ENCODE measurements around the gene ABHD13.
"Not testable (repeated sequence)": the region's sequence is repeated elsewhere in the genome, so short reads cannot be mapped to it uniquely, and the experiment has no call there.

ABHD13 gene

DNA sequence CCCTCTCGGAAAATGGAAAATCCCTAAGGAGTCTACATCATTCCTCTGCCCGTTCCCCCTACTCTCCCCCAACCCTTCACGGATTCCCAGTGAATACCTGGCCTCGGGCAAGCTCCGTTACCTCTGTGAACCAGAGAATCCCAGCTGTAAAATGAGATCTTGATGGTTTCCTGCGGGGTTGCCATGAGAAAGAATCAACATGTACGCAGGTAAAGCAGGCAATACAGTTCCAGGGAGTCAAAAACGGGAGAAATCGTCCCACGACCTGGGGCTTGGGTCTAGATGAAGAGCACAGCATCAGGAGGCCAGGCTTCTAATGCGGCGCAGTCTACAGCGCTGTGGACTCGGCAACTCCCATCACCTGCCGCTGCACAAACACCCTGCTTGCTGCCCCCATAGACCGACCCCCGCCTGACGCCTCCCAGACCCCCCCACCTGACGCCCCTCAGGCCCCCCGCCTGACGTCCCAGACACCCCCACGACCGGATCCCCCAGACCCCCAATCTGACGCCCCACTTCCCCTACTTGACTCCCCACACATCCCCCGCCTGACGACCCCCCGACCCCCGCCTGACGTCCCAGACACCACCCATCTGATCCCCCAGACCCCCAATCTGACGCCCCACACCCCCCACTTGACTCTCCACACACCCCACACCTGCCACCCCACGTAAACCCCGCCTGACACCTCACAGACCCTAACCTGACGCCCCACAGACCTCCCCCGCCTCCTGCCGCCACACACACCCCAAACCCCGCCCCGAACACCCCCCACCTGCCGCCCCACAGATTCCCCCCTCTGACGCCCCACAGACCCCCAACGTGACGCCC lies 3.5 kb upstream of the ABHD13 start:
- Histone ChIP-seq H4K91ac (ENCODE audit: low read depth, low read length, poor library complexity) (no peak overlapping the region), H3K4me1 (ENCODE audit: control insufficient read depth in 2 of 2, insufficient read depth in 1 of 2, low read depth in 1 of 2, low read length in 2 of 2) (peaks cover 5 to 9% of the 10 kb centered on the region in 2 donors), H3K9me3 (replicated peaks in 1 of 2; ENCODE audit: control insufficient read depth in 2 of 2, insufficient read depth in 1 of 2, low read depth in 1 of 2, low read length in 2 of 2) (no peaks in the 10 kb centered on the region), H4K8ac (ENCODE audit: low read depth, low read length) (no peak overlapping the region), H3K27ac (replicated peaks; ENCODE audit: low read length) (no peak overlapping the region), H2AK5ac (ENCODE audit: low read depth, low read length) (no peak overlapping the region), H3K4me2 (ENCODE audit: insufficient read depth, low read length, poor library complexity, severe bottlenecking) (peak overlapping the region; percentile 76), H3K18ac (ENCODE audit: low read length) (no peak overlapping the region), H2BK120ac (ENCODE audit: low read depth, low read length) (no peak overlapping the region), H3K27me3 (ENCODE audit: control insufficient read depth in 3 of 3, insufficient read depth in 3 of 3, low read depth in 1 of 3, low read length in 3 of 3) (no peaks in the 10 kb centered on the region), H3K9ac (ENCODE audit: low read depth, low read length, poor library complexity) (no peak overlapping the region), H3K36me3 (replicated peaks in 1 of 2; ENCODE audit: control insufficient read depth in 2 of 2, insufficient read depth in 2 of 2, low read length in 2 of 2) (peaks cover 3 to 15% of the 10 kb centered on the region in 2 donors), H3K4ac (ENCODE audit: low read length) (no peak overlapping the region), H3K23ac (ENCODE audit: low read depth, low read length, poor library complexity) (no peak overlapping the region), H2BK5ac (ENCODE audit: low read length) (no peak overlapping the region), H3K4me3 (ENCODE audit: low read length in 2 of 2) (peak overlapping the region; percentile 47 to 86), H3K79me1 (ENCODE audit: low read depth, low read length) (peaks cover 3% of the 10 kb centered on the region), H2BK12ac (ENCODE audit: low read length) (no peak overlapping the region), H2AFZ (ENCODE audit: low read length) (peak overlapping the region; percentile 67), H3K14ac (ENCODE audit: low read length) (no peak overlapping the region), H2BK15ac (ENCODE audit: low read length) (no peak overlapping the region)
- DNase-seq (ENCODE audit: low spot score): no peak
- no CpG with 5 or more reads among the region's 41 CpGs for WGBS, 2 donors (ENCODE audit: extremely low coverage in 2 of 2, insufficient read length in 2 of 2, insufficient replicate concordance in 1 of 2)

DNA sequence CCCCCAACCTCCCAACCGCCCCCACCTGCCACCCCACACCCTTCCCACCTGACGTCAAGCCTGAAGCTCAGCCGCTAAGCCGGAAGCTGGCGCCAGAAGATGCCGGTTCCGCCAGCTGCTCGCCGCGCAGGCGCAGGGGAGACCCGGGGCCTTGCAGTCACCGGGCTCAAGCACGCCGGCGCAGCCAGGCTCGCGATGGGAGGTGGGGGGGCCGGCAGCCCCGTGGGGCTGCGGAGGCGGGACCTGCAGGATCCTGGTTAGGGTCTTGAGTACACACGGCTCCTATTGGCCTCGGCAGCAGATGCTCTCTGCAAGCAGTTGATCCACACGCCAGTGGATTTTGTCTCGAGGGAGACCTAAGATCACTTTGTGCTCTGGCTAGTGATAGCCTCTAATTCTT lies 2.8 kb upstream of the ABHD13 start, which contains the start of gene LIG4:
TSS of gene LIG4 (minus strand) at position 101 of the 400 bp plus-strand sequence. CDS start 4,268 bp downstream, outside the sequence.
- Histone ChIP-seq H2BK15ac (ENCODE audit: low read length) (no peak within 1 kb of the TSS), H2BK120ac (ENCODE audit: low read depth, low read length) (no peak within 1 kb of the TSS), H3K23ac (ENCODE audit: low read depth, low read length, poor library complexity) (no peak within 1 kb of the TSS), H3K9me3 (replicated peaks in 1 of 2; ENCODE audit: control insufficient read depth in 2 of 2, insufficient read depth in 1 of 2, low read depth in 1 of 2, low read length in 2 of 2) (no peaks in the 10 kb centered on the region), H3K4me1 (ENCODE audit: control insufficient read depth in 2 of 2, insufficient read depth in 1 of 2, low read depth in 1 of 2, low read length in 2 of 2) (peaks cover 6 to 11% of the 10 kb centered on the region in 2 donors), H2BK12ac (ENCODE audit: low read length) (no peak within 1 kb of the TSS), H3K79me1 (ENCODE audit: low read depth, low read length) (peaks cover 4% of the 10 kb centered on the region), H3K27me3 (ENCODE audit: control insufficient read depth in 3 of 3, insufficient read depth in 3 of 3, low read depth in 1 of 3, low read length in 3 of 3) (no peaks in the 10 kb centered on the region), H3K36me3 (replicated peaks in 1 of 2; ENCODE audit: control insufficient read depth in 2 of 2, insufficient read depth in 2 of 2, low read length in 2 of 2) (peaks cover under 1 to 7% of the 10 kb centered on the region in 2 donors), H3K4me2 (ENCODE audit: insufficient read depth, low read length, poor library complexity, severe bottlenecking) (peak within 1 kb of the TSS; percentile 76), H2BK5ac (ENCODE audit: low read length) (no peak within 1 kb of the TSS), H4K91ac (ENCODE audit: low read depth, low read length, poor library complexity) (no peak within 1 kb of the TSS), H3K18ac (ENCODE audit: low read length) (no peak within 1 kb of the TSS), H3K9ac (ENCODE audit: low read depth, low read length, poor library complexity) (no peak within 1 kb of the TSS), H3K4me3 (ENCODE audit: low read length in 2 of 2) (peak within 1 kb of the TSS; percentile 47 to 86), H2AFZ (ENCODE audit: low read length) (peak within 1 kb of the TSS; percentile 80), H2AK5ac (ENCODE audit: low read depth, low read length) (no peak within 1 kb of the TSS), H3K4ac (ENCODE audit: low read length) (no peak within 1 kb of the TSS), H3K27ac (replicated peaks; ENCODE audit: low read length) (peak within 1 kb of the TSS; percentile 32), H3K14ac (ENCODE audit: low read length) (no peak within 1 kb of the TSS), H4K8ac (ENCODE audit: low read depth, low read length) (no peak within 1 kb of the TSS)
- WGBS, 2 donors (ENCODE audit: extremely low coverage in 2 of 2, insufficient read length in 2 of 2, insufficient replicate concordance in 1 of 2): no CpG with 5 or more reads among the region's 26 CpGs
- DNase-seq (ENCODE audit: low spot score): peak; percentile 89

DNA sequence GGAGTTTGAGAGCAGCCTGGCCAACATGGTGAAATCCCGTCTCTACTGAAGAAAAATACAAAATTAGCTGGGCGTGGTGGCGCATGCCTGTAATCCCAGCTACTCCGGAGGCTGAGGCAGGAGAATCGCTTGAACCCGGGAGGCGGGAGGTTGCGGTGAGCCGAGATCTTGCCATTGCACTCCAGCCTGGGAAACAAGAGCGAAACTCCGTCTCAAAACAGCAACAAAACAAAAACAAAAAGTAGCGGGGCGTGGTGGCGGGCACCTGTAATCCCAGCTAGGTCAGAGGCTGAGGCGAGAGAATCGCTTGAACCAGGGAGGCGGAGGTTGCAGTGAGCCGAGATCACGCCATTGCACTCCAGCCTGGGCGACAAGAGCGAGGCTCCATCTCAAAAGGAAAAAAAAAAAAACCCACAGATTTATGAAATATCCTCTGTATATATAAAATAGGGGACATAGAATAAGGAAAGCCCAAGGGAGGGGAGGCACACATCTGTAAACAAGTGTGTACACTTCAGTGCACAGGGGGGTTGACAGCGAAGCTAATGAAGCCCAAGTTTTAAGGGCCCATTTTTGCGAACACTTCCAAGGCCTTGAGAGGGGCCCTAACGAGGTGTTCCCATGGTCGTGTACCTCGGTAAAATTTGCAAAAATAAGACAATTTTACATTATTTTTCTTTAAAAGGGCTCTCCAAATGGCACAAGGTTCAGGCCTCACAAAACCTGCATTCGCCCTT lies 717 bp upstream of the ABHD13 start:
- not testable (repeated sequence) for H3K4ac ChIP-seq (ENCODE audit: low read length); H4K91ac ChIP-seq (ENCODE audit: low read depth, low read length, poor library complexity); H3K36me3 ChIP-seq (replicated peaks in 1 of 2; ENCODE audit: control insufficient read depth in 2 of 2, insufficient read depth in 2 of 2, low read length in 2 of 2); H3K9me3 ChIP-seq (replicated peaks in 1 of 2; ENCODE audit: control insufficient read depth in 2 of 2, insufficient read depth in 1 of 2, low read depth in 1 of 2, low read length in 2 of 2); H3K9ac ChIP-seq (ENCODE audit: low read depth, low read length, poor library complexity); H3K27me3 ChIP-seq (ENCODE audit: control insufficient read depth in 3 of 3, insufficient read depth in 3 of 3, low read depth in 1 of 3, low read length in 3 of 3); H3K79me1 ChIP-seq (ENCODE audit: low read depth, low read length); H2BK5ac ChIP-seq (ENCODE audit: low read length); H3K18ac ChIP-seq (ENCODE audit: low read length); H3K14ac ChIP-seq (ENCODE audit: low read length); H2AK5ac ChIP-seq (ENCODE audit: low read depth, low read length); H2BK12ac ChIP-seq (ENCODE audit: low read length); H2BK15ac ChIP-seq (ENCODE audit: low read length); H2BK120ac ChIP-seq (ENCODE audit: low read depth, low read length); DNase-seq (ENCODE audit: low spot score); H4K8ac ChIP-seq (ENCODE audit: low read depth, low read length); H3K23ac ChIP-seq (ENCODE audit: low read depth, low read length, poor library complexity)
- Histone ChIP-seq H3K4me2 (ENCODE audit: insufficient read depth, low read length, poor library complexity, severe bottlenecking) (peak overlapping the region; percentile 54), H3K27ac (replicated peaks; ENCODE audit: low read length) (peak overlapping the region; percentile 51), H3K4me3 (ENCODE audit: low read length in 2 of 2) (peak overlapping the region; percentile 83 to 97), H2AFZ (ENCODE audit: low read length) (peak overlapping the region; percentile 94), H3K4me1 (ENCODE audit: control insufficient read depth in 2 of 2, insufficient read depth in 1 of 2, low read depth in 1 of 2, low read length in 2 of 2) (peaks cover 6 to 11% of the 10 kb centered on the region in 2 donors)
- no CpG with 5 or more reads among the region's 27 CpGs for WGBS, 2 donors (ENCODE audit: extremely low coverage in 2 of 2, insufficient read length in 2 of 2, insufficient replicate concordance in 1 of 2)

DNA sequence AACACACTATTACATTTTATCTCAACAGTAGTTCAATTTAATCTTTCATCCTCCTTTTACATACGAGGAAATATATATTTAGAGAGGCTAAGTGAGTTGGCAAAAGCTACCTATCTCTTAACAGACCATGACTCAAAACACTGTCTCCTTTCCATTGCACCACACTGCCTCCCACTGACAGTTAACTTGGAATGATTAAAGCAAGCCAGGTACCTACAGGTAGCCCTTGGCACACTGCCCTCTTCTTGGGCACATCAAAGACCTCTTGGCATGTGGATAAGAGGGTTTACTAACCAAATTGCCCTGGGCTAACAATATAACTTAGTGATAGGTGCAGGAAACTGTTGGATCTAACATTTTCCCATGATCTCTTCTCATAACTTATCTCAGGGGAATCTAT lies 1.8 kb downstream of the ABHD13 start:
- H2BK120ac ChIP-seq (ENCODE audit: low read depth, low read length): no peak overlapping the region
- no peak overlapping the region for H2BK15ac ChIP-seq (ENCODE audit: low read length)
- DNase-seq (ENCODE audit: low spot score): no peak
- no peak overlapping the region for H2BK12ac ChIP-seq (ENCODE audit: low read length)
- no peak overlapping the region for H4K8ac ChIP-seq (ENCODE audit: low read depth, low read length)
- peaks cover 3 to 11% of the 10 kb centered on the region in 2 donors for H3K4me1 ChIP-seq (ENCODE audit: control insufficient read depth in 2 of 2, insufficient read depth in 1 of 2, low read depth in 1 of 2, low read length in 2 of 2)
- H2AK5ac ChIP-seq (ENCODE audit: low read depth, low read length): no peak overlapping the region
- no peak overlapping the region for H3K27ac ChIP-seq (replicated peaks; ENCODE audit: low read length)
- H2BK5ac ChIP-seq (ENCODE audit: low read length): no peak overlapping the region
- H3K79me1 ChIP-seq (ENCODE audit: low read depth, low read length): peaks cover 4% of the 10 kb centered on the region
- no peak overlapping the region for H3K18ac ChIP-seq (ENCODE audit: low read length)
- no peak overlapping the region for H3K4me3 ChIP-seq (ENCODE audit: low read length in 2 of 2)
- H3K36me3 ChIP-seq (replicated peaks in 1 of 2; ENCODE audit: control insufficient read depth in 2 of 2, insufficient read depth in 2 of 2, low read length in 2 of 2): no peaks in the 10 kb centered on the region
- no peak overlapping the region for H3K14ac ChIP-seq (ENCODE audit: low read length)
- H3K27me3 ChIP-seq (ENCODE audit: control insufficient read depth in 3 of 3, insufficient read depth in 3 of 3, low read depth in 1 of 3, low read length in 3 of 3): no peaks in the 10 kb centered on the region
- H3K9me3 ChIP-seq (replicated peaks in 1 of 2; ENCODE audit: control insufficient read depth in 2 of 2, insufficient read depth in 1 of 2, low read depth in 1 of 2, low read length in 2 of 2): no peaks in the 10 kb centered on the region
- no peak overlapping the region for H4K91ac ChIP-seq (ENCODE audit: low read depth, low read length, poor library complexity)
- H2AFZ ChIP-seq (ENCODE audit: low read length): no peak overlapping the region
- H3K4me2 ChIP-seq (ENCODE audit: insufficient read depth, low read length, poor library complexity, severe bottlenecking): no peak overlapping the region
- no peak overlapping the region for H3K4ac ChIP-seq (ENCODE audit: low read length)
- H3K9ac ChIP-seq (ENCODE audit: low read depth, low read length, poor library complexity): no peak overlapping the region
- WGBS, 2 donors (ENCODE audit: extremely low coverage in 2 of 2, insufficient read length in 2 of 2, insufficient replicate concordance in 1 of 2): no CpG with 5 or more reads among the region's 1 CpG
- H3K23ac ChIP-seq (ENCODE audit: low read depth, low read length, poor library complexity): no peak overlapping the region

All from neuronal stem cell (in vitro differentiated cells).